Activated CD4-positive, alpha-beta T cell treated with anti-CD3 and anti-CD28 coated beads for 36 hours (primary cell): ENCODE results near the gene UBA52. TPM values are rescaled to one million over a fixed set of nuclear protein-coding genes. Genes with fewer than 3 reads are reported as not detected.

Experiments
- ATAC-seq: fragments of 200-7000 bp; cut with Tn5 transposase; one replicate; pipeline ENCODE4 v1.10.0; 2021; ENCODE audit warnings: mild to moderate bottlenecking, moderate library complexity
- CTCF ChIA-PET: fragments of 350-600 bp; sonication (Branson Sonifier 250); formaldehyde crosslinking; loops from one replicate; lab custom pipeline; 2021; ENCODE audit warnings: antibody characterized with exemption; lab: Charles Lee
- POLR2A ChIA-PET: fragments of 350-600 bp; sonication (Branson Sonifier 250); formaldehyde crosslinking; loops from one replicate; lab custom pipeline; 2021; ENCODE audit warnings: antibody characterized with exemption, inconsistent platforms; lab: Charles Lee
- DNase-seq: peaks from one replicate; pipeline ENCODE4 v3.0.0-alpha.2; 2020
- H3K27ac Mint-ChIP-seq: one replicate; pipeline ENCODE4 v1.8.0; 2021; ENCODE audit warnings: mixed read lengths
- H3K27me3 Mint-ChIP-seq: one replicate; pipeline ENCODE4 v1.8.0; 2021; ENCODE audit warnings: mixed read lengths
- H3K36me3 Mint-ChIP-seq: one replicate; pipeline ENCODE4 v1.8.0; 2021; ENCODE audit warnings: low read depth, mixed read lengths
- H3K4me1 Mint-ChIP-seq: one replicate; pipeline ENCODE4 v1.8.0; 2021; ENCODE audit warnings: mixed read lengths
- H3K4me3 Mint-ChIP-seq: one replicate; pipeline ENCODE4 v1.8.0; 2021; ENCODE audit warnings: mild to moderate bottlenecking, moderate library complexity, mixed read lengths
- H3K9me3 Mint-ChIP-seq: one replicate; pipeline ENCODE4 v1.8.0; 2021; ENCODE audit warnings: low read depth, mixed read lengths
- intact Hi-C, 2 experiments: fragments of 100-400 bp; cut with DNase I in 1 of 2; cut with micrococcal nuclease in 1 of 2; formaldehyde crosslinking; loops; one replicate each; pipeline versions ENCODE4 v1.14.2 to v1.15.1; 2022 to 2024; cut with DNase I, micrococcal nuclease
- total RNA-seq, 2 experiments: library from RNA; stranded (reverse); gene quantifications; one replicate each; pipeline ENCODE4 v1.2.3, GENCODE V29; 2021

The UBA52 gene
- total RNA-seq, 2 experiments from 2014 or later, result 1,703 to 2,296 TPM

GRCh38 chr19:18608102-18608804 is 36.6 kb downstream of the UBA52 start:
- intact Hi-C loops, result no loop called here
- Mint-ChIP-seq H3K4me3 (no peak overlapping the region), H3K27ac (no peak overlapping the region), H3K27me3 (peaks cover 55% of the 10 kb centered on the region), H3K9me3 (no peaks in the 10 kb centered on the region), H3K36me3 (no peaks in the 10 kb centered on the region), H3K4me1 (peaks cover 19% of the 10 kb centered on the region)
- POLR2A ChIA-PET, result no interaction called here
- CTCF ChIA-PET, result no interaction called here
- ATAC-seq (no peak), DNase-seq (no peak)

GRCh38 chr19:18608805-18609716 is 37.4 kb downstream of the UBA52 start:
- Mint-ChIP-seq H3K27ac (no peak overlapping the region), H3K9me3 (no peaks in the 10 kb centered on the region), H3K27me3 (peaks cover 59% of the 10 kb centered on the region), H3K4me1 (peaks cover 22% of the 10 kb centered on the region), H3K36me3 (no peaks in the 10 kb centered on the region), H3K4me3 (no peak overlapping the region)
- no peak for DNase-seq
- CTCF ChIA-PET, result no interaction called here
- POLR2A ChIA-PET, result no interaction called here
- ATAC-seq, result no peak
- intact Hi-C loops, result no loop called here

GRCh38 chr19:18609717-18610051 is 38.0 kb downstream of the UBA52 start:
- DNase-seq (no peak), ATAC-seq (no peak)
- CTCF ChIA-PET, result no interaction called here
- Mint-ChIP-seq H3K27ac (no peak overlapping the region), H3K4me3 (no peak overlapping the region), H3K27me3 (peaks cover 63% of the 10 kb centered on the region), H3K4me1 (peaks cover 22% of the 10 kb centered on the region), H3K9me3 (no peaks in the 10 kb centered on the region), H3K36me3 (no peaks in the 10 kb centered on the region)
- intact Hi-C loops, result no loop called here
- POLR2A ChIA-PET, result no interaction called here

- ChIA-PET POLR2A (no interaction called here), CTCF (no interaction called here)
- no peak overlapping the region for H3K4me3 Mint-ChIP-seq
- peaks cover 62% of the 10 kb centered on the region for H3K27me3 Mint-ChIP-seq
- DNase-seq, result no peak
- H3K4me1 Mint-ChIP-seq, result peaks cover 22% of the 10 kb centered on the region
- no peaks in the 10 kb centered on the region for H3K9me3 Mint-ChIP-seq
- no peak overlapping the region for H3K27ac Mint-ChIP-seq
- H3K36me3 Mint-ChIP-seq, result no peaks in the 10 kb centered on the region
- intact Hi-C loops, result no loop called here
- no peak for ATAC-seq
Measured at GRCh38 chr19:18610245-18610555, 38.5 kb downstream of the UBA52 start.

- Mint-ChIP-seq H3K9me3 (no peaks in the 10 kb centered on the region), H3K36me3 (no peaks in the 10 kb centered on the region), H3K27ac (no peak overlapping the region), H3K27me3 (peaks cover 59% of the 10 kb centered on the region), H3K4me1 (peaks cover 20% of the 10 kb centered on the region), H3K4me3 (no peak overlapping the region)
- CTCF ChIA-PET, result no interaction called here
- intact Hi-C loops, result no loop called here
- POLR2A ChIA-PET, result no interaction called here
- DNase-seq (no peak), ATAC-seq (no peak)
Measured at GRCh38 chr19:18610556-18611326, 39.1 kb downstream of the UBA52 start.

- no peaks in the 10 kb centered on the region for H3K9me3 Mint-ChIP-seq
- ATAC-seq (no peak), DNase-seq (no peak)
- H3K27me3 Mint-ChIP-seq, result peaks cover 63% of the 10 kb centered on the region
- ChIA-PET POLR2A (no interaction called here), CTCF (interaction anchor here (0.6 kb wide), 1 partner anchor 235 kb away, joined by 4 read pairs; no protein-coding TSS in a partner anchor)
- no peak overlapping the region for H3K4me3 Mint-ChIP-seq
- H3K4me1 Mint-ChIP-seq, result peaks cover 20% of the 10 kb centered on the region
- intact Hi-C loops, result no loop called here
- no peaks in the 10 kb centered on the region for H3K36me3 Mint-ChIP-seq
- H3K27ac Mint-ChIP-seq, result no peak overlapping the region
Measured at GRCh38 chr19:18611327-18612050, 39.8 kb downstream of the UBA52 start.

- peaks cover 20% of the 10 kb centered on the region for H3K4me1 Mint-ChIP-seq
- ATAC-seq (peak; percentile 25), DNase-seq (no peak)
- intact Hi-C loops, result no loop called here
- no peaks in the 10 kb centered on the region for H3K9me3 Mint-ChIP-seq
- no peak overlapping the region for H3K27ac Mint-ChIP-seq
- ChIA-PET CTCF (interaction anchor here (0.6 kb wide), 1 partner anchor 235 kb away, joined by 4 read pairs; no protein-coding TSS in a partner anchor), POLR2A (no interaction called here)
- peaks cover 61% of the 10 kb centered on the region for H3K27me3 Mint-ChIP-seq
- peak overlapping the region; percentile 57 for H3K4me3 Mint-ChIP-seq
- no peaks in the 10 kb centered on the region for H3K36me3 Mint-ChIP-seq
Measured at GRCh38 chr19:18612051-18612771, 40.6 kb downstream of the UBA52 start.

GRCh38 chr19:18612772-18613588 is 41.3 kb downstream of the UBA52 start, which contains the start of gene TMEM59L:
Gene TMEM59L (plus strand): TSS chr19:18612870. CDS start chr19:18612959, 89 bp downstream.
- Mint-ChIP-seq H3K4me1 (peaks cover 16% of the 10 kb centered on the region), H3K27me3 (peaks cover 64% of the 10 kb centered on the region), H3K27ac (no peak within 1 kb of the TSS), H3K4me3 (peak within 1 kb of the TSS; percentile 57), H3K36me3 (no peaks in the 10 kb centered on the region), H3K9me3 (no peaks in the 10 kb centered on the region)
- intact Hi-C loops, result loop anchor here in 1 of 2 experiments (1.0 kb wide), 1 partner anchor 177 kb away; no protein-coding TSS in a partner anchor
- ChIA-PET CTCF (no interaction called here), POLR2A (no interaction called here)
- ATAC-seq (peak; percentile 53), DNase-seq (peak; percentile 70)

- intact Hi-C loops, result loop anchor here in 1 of 2 experiments (1.0 kb wide), 1 partner anchor 177 kb away; no protein-coding TSS in a partner anchor
- peaks cover 59% of the 10 kb centered on the region for H3K27me3 Mint-ChIP-seq
- peak overlapping the region; percentile 27 for H3K4me3 Mint-ChIP-seq
- ATAC-seq (no peak), DNase-seq (no peak)
- H3K36me3 Mint-ChIP-seq, result no peaks in the 10 kb centered on the region
- POLR2A ChIA-PET, result no interaction called here
- H3K4me1 Mint-ChIP-seq, result peaks cover 15% of the 10 kb centered on the region
- CTCF ChIA-PET, result no interaction called here
- H3K27ac Mint-ChIP-seq, result no peak overlapping the region
- no peaks in the 10 kb centered on the region for H3K9me3 Mint-ChIP-seq
Measured at GRCh38 chr19:18613589-18614234, 42.1 kb downstream of the UBA52 start.
